ENCODE results near the gene GNL1.

Gene GNL1

GRCh38 chr6:30589754-30590358 is 33.6 kb upstream of the GNL1 start:
- Histone ChIP-seq H3K36me3 (ENCODE audit: control insufficient read depth, insufficient read depth, low read length) (peaks cover 46% of the 10 kb centered on the region), H3K4me1 (ENCODE audit: control insufficient read depth, insufficient read depth, low read length) (no peaks in the 10 kb centered on the region), H3K9ac (ENCODE audit: low read length) (no peak overlapping the region), H3K4me3 (ENCODE audit: low read length) (no peak overlapping the region), H3K27ac (ENCODE audit: low read depth, low read length) (no peak overlapping the region), H3K27me3 (ENCODE audit: control insufficient read depth, insufficient read depth, low read length) (no peaks in the 10 kb centered on the region)

- Histone ChIP-seq H3K9ac (ENCODE audit: low read length) (no peak overlapping the region), H3K36me3 (ENCODE audit: control insufficient read depth, insufficient read depth, low read length) (peaks cover 53% of the 10 kb centered on the region), H3K4me1 (ENCODE audit: control insufficient read depth, insufficient read depth, low read length) (no peaks in the 10 kb centered on the region)
Observed at GRCh38 chr6:30583921-30584320, 27.6 kb upstream of the GNL1 start.

GRCh38 chr6:30578051-30578450 is 21.8 kb upstream of the GNL1 start:
- no peaks in the 10 kb centered on the region for H3K27me3 ChIP-seq (ENCODE audit: control insufficient read depth, insufficient read depth, low read length)
- H3K9ac ChIP-seq (ENCODE audit: low read length): no peak overlapping the region
- H3K36me3 ChIP-seq (ENCODE audit: control insufficient read depth, insufficient read depth, low read length): peaks cover 31% of the 10 kb centered on the region
- no peak overlapping the region for H3K27ac ChIP-seq (ENCODE audit: low read depth, low read length)
- no peak overlapping the region for H3K4me3 ChIP-seq (ENCODE audit: low read length)
- peaks cover 3% of the 10 kb centered on the region for H3K4me1 ChIP-seq (ENCODE audit: control insufficient read depth, insufficient read depth, low read length)

More at GRCh38 chr6:30583921-30584320, 27.6 kb upstream of the GNL1 start:
- Histone ChIP-seq H3K4me3 (ENCODE audit: low read length) (no peak overlapping the region), H3K27ac (ENCODE audit: low read depth, low read length) (no peak overlapping the region), H3K27me3 (ENCODE audit: control insufficient read depth, insufficient read depth, low read length) (no peaks in the 10 kb centered on the region)

- Histone ChIP-seq H3K27ac (ENCODE audit: low read depth, low read length) (no peak overlapping the region), H3K36me3 (ENCODE audit: control insufficient read depth, insufficient read depth, low read length) (peaks cover 10% of the 10 kb centered on the region), H3K4me3 (ENCODE audit: low read length) (no peak overlapping the region), H3K4me1 (ENCODE audit: control insufficient read depth, insufficient read depth, low read length) (peaks cover 13% of the 10 kb centered on the region), H3K9ac (ENCODE audit: low read length) (no peak overlapping the region), H3K27me3 (ENCODE audit: control insufficient read depth, insufficient read depth, low read length) (no peaks in the 10 kb centered on the region)
Observed at GRCh38 chr6:30573113-30573512, 16.8 kb upstream of the GNL1 start.

GRCh38 chr6:30572148-30572547 is 15.9 kb upstream of the GNL1 start:
- H3K4me3 ChIP-seq (ENCODE audit: low read length): peak overlapping the region; percentile 97

GRCh38 chr6:30571762-30572082 is 15.4 kb upstream of the GNL1 start:
- Histone ChIP-seq H3K4me3 (ENCODE audit: low read length) (peak overlapping the region; percentile 97), H3K27me3 (ENCODE audit: control insufficient read depth, insufficient read depth, low read length) (no peaks in the 10 kb centered on the region), H3K9ac (ENCODE audit: low read length) (peak overlapping the region; percentile 49), H3K4me1 (ENCODE audit: control insufficient read depth, insufficient read depth, low read length) (peaks cover 13% of the 10 kb centered on the region), H3K36me3 (ENCODE audit: control insufficient read depth, insufficient read depth, low read length) (peaks cover 2% of the 10 kb centered on the region), H3K27ac (ENCODE audit: low read depth, low read length) (peak overlapping the region; percentile 91)

More at GRCh38 chr6:30572148-30572547, 15.9 kb upstream of the GNL1 start:
- H3K4me1 ChIP-seq (ENCODE audit: control insufficient read depth, insufficient read depth, low read length): peaks cover 13% of the 10 kb centered on the region
- no peaks in the 10 kb centered on the region for H3K27me3 ChIP-seq (ENCODE audit: control insufficient read depth, insufficient read depth, low read length)
- H3K9ac ChIP-seq (ENCODE audit: low read length): no peak overlapping the region
- no peak overlapping the region for H3K27ac ChIP-seq (ENCODE audit: low read depth, low read length)
- H3K36me3 ChIP-seq (ENCODE audit: control insufficient read depth, insufficient read depth, low read length): peaks cover 2% of the 10 kb centered on the region

- H3K27ac ChIP-seq (ENCODE audit: low read depth, low read length): peak within 1 kb of the TSS; percentile 94
- H3K4me3 ChIP-seq (ENCODE audit: low read length): peak within 1 kb of the TSS; percentile 97
- peak within 1 kb of the TSS; percentile 92 for H3K9ac ChIP-seq (ENCODE audit: low read length)
- H3K4me1 ChIP-seq (ENCODE audit: control insufficient read depth, insufficient read depth, low read length): peaks cover 13% of the 10 kb centered on the region
- H3K27me3 ChIP-seq (ENCODE audit: control insufficient read depth, insufficient read depth, low read length): no peaks in the 10 kb centered on the region
- H3K36me3 ChIP-seq (ENCODE audit: control insufficient read depth, insufficient read depth, low read length): peaks cover 2% of the 10 kb centered on the region
Observed at GRCh38 chr6:30571075-30571761, 14.9 kb upstream of the GNL1 start, which contains the start of gene ABCF1. ABCF1 (plus strand) TSS chr6:30571442; CDS start chr6:30571488, 46 bp downstream.

GRCh38 chr6:30570740-30571074 is 14.4 kb upstream of the GNL1 start:
- Histone ChIP-seq H3K9ac (ENCODE audit: low read length) (peak overlapping the region; percentile 74), H3K4me3 (ENCODE audit: low read length) (peak overlapping the region; percentile 95), H3K27me3 (ENCODE audit: control insufficient read depth, insufficient read depth, low read length) (no peaks in the 10 kb centered on the region), H3K36me3 (ENCODE audit: control insufficient read depth, insufficient read depth, low read length) (peaks cover 2% of the 10 kb centered on the region), H3K27ac (ENCODE audit: low read depth, low read length) (peak overlapping the region; percentile 94), H3K4me1 (ENCODE audit: control insufficient read depth, insufficient read depth, low read length) (peaks cover 13% of the 10 kb centered on the region)

- Histone ChIP-seq H3K4me1 (ENCODE audit: control insufficient read depth, insufficient read depth, low read length) (peaks cover 13% of the 10 kb centered on the region), H3K9ac (ENCODE audit: low read length) (peak overlapping the region; percentile 74), H3K27me3 (ENCODE audit: control insufficient read depth, insufficient read depth, low read length) (no peaks in the 10 kb centered on the region), H3K27ac (ENCODE audit: low read depth, low read length) (peak overlapping the region; percentile 94), H3K4me3 (ENCODE audit: low read length) (peak overlapping the region; percentile 95), H3K36me3 (ENCODE audit: control insufficient read depth, insufficient read depth, low read length) (no peaks in the 10 kb centered on the region)
Observed at GRCh38 chr6:30570263-30570662, 14.0 kb upstream of the GNL1 start.

GRCh38 chr6:30568245-30568644 is 12.0 kb upstream of the GNL1 start:
- no peak overlapping the region for H3K27ac ChIP-seq (ENCODE audit: low read depth, low read length)
- no peak overlapping the region for H3K9ac ChIP-seq (ENCODE audit: low read length)
- peaks cover 2% of the 10 kb centered on the region for H3K36me3 ChIP-seq (ENCODE audit: control insufficient read depth, insufficient read depth, low read length)
- H3K27me3 ChIP-seq (ENCODE audit: control insufficient read depth, insufficient read depth, low read length): no peaks in the 10 kb centered on the region
- no peak overlapping the region for H3K4me3 ChIP-seq (ENCODE audit: low read length)
- H3K4me1 ChIP-seq (ENCODE audit: control insufficient read depth, insufficient read depth, low read length): peaks cover 12% of the 10 kb centered on the region

- peaks cover 13% of the 10 kb centered on the region for H3K36me3 ChIP-seq (ENCODE audit: control insufficient read depth, insufficient read depth, low read length)
- H3K4me1 ChIP-seq (ENCODE audit: control insufficient read depth, insufficient read depth, low read length): peaks cover 3% of the 10 kb centered on the region
- no peaks in the 10 kb centered on the region for H3K27me3 ChIP-seq (ENCODE audit: control insufficient read depth, insufficient read depth, low read length)
- no peak overlapping the region for H3K27ac ChIP-seq (ENCODE audit: low read depth, low read length)
- H3K9ac ChIP-seq (ENCODE audit: low read length): no peak overlapping the region
- no peak overlapping the region for H3K4me3 ChIP-seq (ENCODE audit: low read length)
Observed at GRCh38 chr6:30565772-30566171, 9.5 kb upstream of the GNL1 start.

- H3K4me1 ChIP-seq (ENCODE audit: control insufficient read depth, insufficient read depth, low read length): no peaks in the 10 kb centered on the region
- H3K27me3 ChIP-seq (ENCODE audit: control insufficient read depth, insufficient read depth, low read length): no peaks in the 10 kb centered on the region
- H3K4me3 ChIP-seq (ENCODE audit: low read length): no peak overlapping the region
- peaks cover 13% of the 10 kb centered on the region for H3K36me3 ChIP-seq (ENCODE audit: control insufficient read depth, insufficient read depth, low read length)
- H3K27ac ChIP-seq (ENCODE audit: low read depth, low read length): no peak overlapping the region
- H3K9ac ChIP-seq (ENCODE audit: low read length): no peak overlapping the region
Observed at GRCh38 chr6:30564114-30564513, 7.8 kb upstream of the GNL1 start.

All from rectal smooth muscle tissue (tissue), 1 donor.